ENCODE results near the gene TCF19. TPM values are rescaled to one million over a fixed set of nuclear protein-coding genes. Genes with fewer than 3 reads are reported as not detected.
A peak's percentile ranks its signal among the peaks of the same experiment; 100 is the strongest.
"Not testable (repeated sequence)": the region's sequence is repeated elsewhere in the genome, so short reads cannot be mapped to it uniquely, and the experiment has no call there.

The TCF19 gene
- total RNA-seq, 1 experiment from 2014 or later, result 21.4 TPM

DNA sequence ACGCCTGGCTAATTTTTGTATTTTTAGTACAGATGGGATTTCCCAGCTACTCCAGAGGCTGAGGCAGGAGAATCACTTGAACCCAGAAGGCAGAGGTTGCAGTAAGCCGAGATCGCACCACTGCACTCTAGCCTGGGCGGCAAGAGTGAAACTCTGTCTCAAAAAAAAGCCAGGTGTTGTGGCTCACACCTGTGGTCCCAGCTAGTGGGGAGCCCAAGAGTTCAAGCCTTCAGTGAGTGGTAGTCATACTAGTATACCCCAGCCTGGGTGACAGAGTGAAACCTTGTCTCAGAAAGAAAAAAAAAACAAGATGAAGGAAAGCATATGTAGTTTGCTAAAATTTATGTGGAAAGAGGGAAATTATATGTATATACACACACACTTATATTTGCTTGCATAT lies 32.1 kb downstream of the TCF19 start:
- in situ Hi-C loops (cut with HindIII; ENCODE audit: low pct_unique_long_range_greater_than_20kb, low sequenced_read_pairs), result no loop called here
- Histone ChIP-seq H3K27me3 (ENCODE audit: control insufficient read depth, insufficient read depth, low read length) (no peaks in the 10 kb centered on the region), H3K36me3 (ENCODE audit: control insufficient read depth, insufficient read depth, low read length) (no peaks in the 10 kb centered on the region), H3K4me3 (ENCODE audit: low read depth in 2 of 2, low read length in 2 of 2) (no peak overlapping the region), H3K9me3 (ENCODE audit: control insufficient read depth, insufficient read depth, low read depth, low read length) (no peaks in the 10 kb centered on the region), H3K4me1 (ENCODE audit: control insufficient read depth, insufficient read depth, low read length) (peaks cover 3% of the 10 kb centered on the region), H3K27ac (ENCODE audit: low read length) (no peak overlapping the region)
- no TSS peak for BruUV-seq (replicated peaks)
- intact Hi-C loops (cut with micrococcal nuclease; ENCODE audit: unreplicated experiment), result no loop called here
- ChIA-PET POLR2A (no interaction called here), CTCF (interaction anchor here (0.6 kb wide), 1 partner anchor 26 kb away, joined by 3 read pairs; no protein-coding TSS in a partner anchor)
- ATAC-seq, result no peak
- TF ChIP-seq TCF7L2 (IDR thresholded peaks at IDR 0.05; ENCODE audit: low read depth, low read length) (no peak), REST (IDR thresholded peaks at IDR 0.05; ENCODE audit: insufficient read depth in 1 of 2, low read depth in 2 of 2, low read length in 1 of 2) (no peak), SIN3A (IDR thresholded peaks at IDR 0.05; ENCODE audit: borderline replicate concordance, insufficient read depth, low read depth, low read length) (no peak), CTCF (IDR thresholded peaks at IDR 0.05) (no peak), POLR2AphosphoS5 (IDR thresholded peaks at IDR 0.05; ENCODE audit: low read depth, low read length) (no peak)
- no peak for DNase-seq (ENCODE audit: low read depth, low spot score)

- peak; percentile 78 for ATAC-seq
- H3K27ac ChIP-seq (ENCODE audit: low read length); H3K4me3 ChIP-seq (ENCODE audit: low read depth in 2 of 2, low read length in 2 of 2); BruUV-seq (replicated peaks); H3K9me3 ChIP-seq (ENCODE audit: control insufficient read depth, insufficient read depth, low read depth, low read length); H3K36me3 ChIP-seq (ENCODE audit: control insufficient read depth, insufficient read depth, low read length); H3K27me3 ChIP-seq (ENCODE audit: control insufficient read depth, insufficient read depth, low read length); H3K4me1 ChIP-seq (ENCODE audit: control insufficient read depth, insufficient read depth, low read length); in situ Hi-C loops (cut with HindIII; ENCODE audit: low pct_unique_long_range_greater_than_20kb, low sequenced_read_pairs): not testable (repeated sequence)
- DNase-seq (ENCODE audit: low read depth, low spot score), result peak; percentile 46
- intact Hi-C loops (cut with micrococcal nuclease; ENCODE audit: unreplicated experiment), result loop anchor here (1.0 kb wide), 1 partner anchor 55 kb away; no protein-coding TSS in a partner anchor
- POLR2A ChIA-PET, result interaction anchor here (0.7 kb wide), 1 partner anchor 167 kb away, joined by 6 read pairs; no protein-coding TSS in a partner anchor
- CTCF ChIA-PET, result interaction anchor here (0.6 to 1.0 kb wide), 15 partner anchors 9 to 502 kb away, joined by 3 to 6 read pairs (median 4); partner anchors contain the start of genes NRM and PSORS1C2
- peak; percentile 87 for TF ChIP-seq CTCF (IDR thresholded peaks at IDR 0.05)
Measured at GRCh38 chr6:31192431-31193105, 34.2 kb downstream of the TCF19 start.
